Measurements from ENCODE around the gene COBL. TPM values are rescaled to one million over a fixed set of nuclear protein-coding genes. Genes with fewer than 3 reads are reported as not detected.

COBL gene
- total RNA-seq, 1 experiment from 2014 or later = 0.39 TPM

- no peaks in the 10 kb centered on the region for H3K27me3 ChIP-seq (ENCODE audit: control insufficient read depth, insufficient read depth, low read length)
- H3K36me3 ChIP-seq (ENCODE audit: control insufficient read depth, insufficient read depth, low read length) = no peaks in the 10 kb centered on the region
- H3K4me3 ChIP-seq (ENCODE audit: low read depth in 2 of 2, low read length in 2 of 2) = no peak overlapping the region
- H3K9me3 ChIP-seq (ENCODE audit: control insufficient read depth, insufficient read depth, low read depth, low read length) = no peaks in the 10 kb centered on the region
- no peaks in the 10 kb centered on the region for H3K4me1 ChIP-seq (ENCODE audit: control insufficient read depth, insufficient read depth, low read length)
- CTCF ChIA-PET = no interaction called here
- TF ChIP-seq REST (IDR thresholded peaks at IDR 0.05; ENCODE audit: insufficient read depth in 1 of 2, low read depth in 2 of 2, low read length in 1 of 2) = no peak
- TF ChIP-seq CTCF (IDR thresholded peaks at IDR 0.05) = peak; percentile 33
- TF ChIP-seq SIN3A (IDR thresholded peaks at IDR 0.05; ENCODE audit: borderline replicate concordance, insufficient read depth, low read depth, low read length) = no peak
- no peak for TF ChIP-seq TCF7L2 (IDR thresholded peaks at IDR 0.05; ENCODE audit: low read depth, low read length)
- TF ChIP-seq POLR2AphosphoS5 (IDR thresholded peaks at IDR 0.05; ENCODE audit: low read depth, low read length) = no peak
- no peak overlapping the region for H3K27ac ChIP-seq (ENCODE audit: low read length)
- no peak for ATAC-seq
- intact Hi-C loops (cut with micrococcal nuclease; ENCODE audit: unreplicated experiment) (no loop called here), in situ Hi-C loops (cut with HindIII; ENCODE audit: low pct_unique_long_range_greater_than_20kb, low sequenced_read_pairs) (no loop called here)
- no peak for DNase-seq (ENCODE audit: low read depth, low spot score)
- BruUV-seq (replicated peaks) = no TSS peak
- POLR2A ChIA-PET = no interaction called here
Observed at GRCh38 chr7:51354897-51355296, 38.3 kb upstream of the COBL start.

GRCh38 chr7:51354434-51354833, 37.8 kb upstream of the COBL start:
- no peak for TF ChIP-seq SIN3A (IDR thresholded peaks at IDR 0.05; ENCODE audit: borderline replicate concordance, insufficient read depth, low read depth, low read length)
- no peak for TF ChIP-seq POLR2AphosphoS5 (IDR thresholded peaks at IDR 0.05; ENCODE audit: low read depth, low read length)
- no peak for TF ChIP-seq TCF7L2 (IDR thresholded peaks at IDR 0.05; ENCODE audit: low read depth, low read length)
- no peak for TF ChIP-seq CTCF (IDR thresholded peaks at IDR 0.05)
- no peak for TF ChIP-seq REST (IDR thresholded peaks at IDR 0.05; ENCODE audit: insufficient read depth in 1 of 2, low read depth in 2 of 2, low read length in 1 of 2)
- ATAC-seq (no peak), DNase-seq (ENCODE audit: low read depth, low spot score) (no peak)
- Histone ChIP-seq H3K27ac (ENCODE audit: low read length) (no peak overlapping the region), H3K9me3 (ENCODE audit: control insufficient read depth, insufficient read depth, low read depth, low read length) (no peaks in the 10 kb centered on the region), H3K36me3 (ENCODE audit: control insufficient read depth, insufficient read depth, low read length) (no peaks in the 10 kb centered on the region), H3K4me1 (ENCODE audit: control insufficient read depth, insufficient read depth, low read length) (no peaks in the 10 kb centered on the region), H3K4me3 (ENCODE audit: low read depth in 2 of 2, low read length in 2 of 2) (no peak overlapping the region), H3K27me3 (ENCODE audit: control insufficient read depth, insufficient read depth, low read length) (no peaks in the 10 kb centered on the region)
- in situ Hi-C loops (cut with HindIII; ENCODE audit: low pct_unique_long_range_greater_than_20kb, low sequenced_read_pairs) = no loop called here
- CTCF ChIA-PET = no interaction called here
- intact Hi-C loops (cut with micrococcal nuclease; ENCODE audit: unreplicated experiment) = no loop called here
- POLR2A ChIA-PET = no interaction called here
- BruUV-seq (replicated peaks) = no TSS peak
